ENCODE results near the gene FBXW11.
"Not testable (repeated sequence)": the region's sequence is repeated elsewhere in the genome, so short reads cannot be mapped to it uniquely, and the experiment has no call there.

Gene FBXW11

DNA sequence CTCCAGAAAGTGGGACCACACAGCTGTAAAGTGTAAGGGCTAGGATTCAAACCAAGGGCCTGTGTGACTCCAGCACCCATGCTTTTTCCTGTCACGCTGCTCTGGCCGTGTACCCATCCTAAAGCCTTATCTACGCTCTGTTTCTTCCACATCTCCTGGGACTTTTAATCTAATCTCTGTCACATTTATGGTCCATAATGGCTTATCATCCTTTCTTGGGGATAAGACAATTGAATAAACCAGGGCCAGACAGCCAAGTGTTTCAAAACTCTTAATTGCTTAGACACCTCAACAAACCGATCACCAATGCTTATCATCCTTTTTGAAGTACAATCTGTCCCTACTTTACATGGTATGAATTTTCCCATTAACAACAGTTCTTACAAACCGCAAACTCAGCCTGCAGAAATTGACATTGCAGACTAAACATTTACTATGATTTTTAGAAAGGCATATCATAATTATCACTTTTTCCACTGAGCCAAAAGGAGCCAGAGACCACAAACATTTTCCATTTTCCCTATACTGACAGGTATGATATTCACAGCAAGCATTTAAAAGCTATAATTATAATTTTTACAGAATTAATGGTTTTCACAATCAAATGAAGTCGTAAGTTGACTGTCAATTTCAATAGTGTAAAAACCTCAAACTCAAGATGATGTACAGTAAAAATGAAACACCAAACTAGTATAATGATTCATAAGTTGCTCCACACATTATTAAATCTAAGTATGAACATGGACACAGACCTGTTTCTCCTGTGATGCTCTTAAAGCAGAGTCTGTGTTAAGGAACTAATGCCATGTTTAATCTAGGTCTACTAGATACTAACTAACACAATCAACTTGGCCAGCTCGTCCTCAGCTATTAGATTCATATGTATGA is 99.5 kb downstream of the FBXW11 start:
- DNase-seq, result no peak

DNA sequence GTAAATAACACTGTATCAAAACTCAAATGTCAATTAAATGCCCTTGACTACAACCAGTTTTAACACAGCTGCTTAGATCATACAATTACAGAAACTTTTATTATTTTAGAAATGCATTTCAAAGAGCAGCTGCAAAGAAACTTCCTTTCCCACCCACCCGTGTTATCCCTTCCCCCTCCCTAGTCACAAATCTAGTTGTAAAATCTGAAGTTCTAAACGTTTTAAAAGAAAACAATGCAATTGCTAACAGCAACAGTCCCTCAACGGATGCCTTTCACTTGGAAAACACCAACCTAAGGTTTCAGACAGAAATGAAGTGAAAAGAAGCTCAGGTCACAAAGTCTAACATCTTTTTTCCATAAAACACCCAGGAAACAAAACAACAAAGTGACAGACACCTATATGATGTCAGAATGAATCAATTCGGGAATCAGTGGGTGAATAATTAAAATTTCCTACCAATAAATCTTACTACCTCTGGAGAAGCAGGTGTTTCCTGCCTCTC is 100.3 kb downstream of the FBXW11 start:
- no peak for DNase-seq

DNA sequence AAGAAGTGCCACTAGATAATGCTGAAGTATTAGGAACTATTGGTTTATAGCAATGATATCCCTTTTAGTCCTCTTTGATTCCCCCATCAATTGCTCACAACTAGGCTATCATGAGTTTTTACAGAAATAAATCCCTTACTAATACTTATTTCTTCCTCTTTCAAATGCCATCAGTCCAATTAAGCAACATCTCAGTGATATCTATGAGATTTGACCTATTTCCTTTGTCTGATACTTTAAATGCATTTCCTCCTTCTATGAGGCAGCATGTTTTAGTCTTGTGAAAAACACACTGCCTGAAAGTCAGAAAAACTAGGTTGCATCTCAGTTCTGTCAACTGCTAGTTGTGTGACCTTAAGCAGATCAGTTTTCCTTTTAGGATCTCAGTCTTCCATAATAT is 101.6 kb downstream of the FBXW11 start:
- no peak for DNase-seq

DNA sequence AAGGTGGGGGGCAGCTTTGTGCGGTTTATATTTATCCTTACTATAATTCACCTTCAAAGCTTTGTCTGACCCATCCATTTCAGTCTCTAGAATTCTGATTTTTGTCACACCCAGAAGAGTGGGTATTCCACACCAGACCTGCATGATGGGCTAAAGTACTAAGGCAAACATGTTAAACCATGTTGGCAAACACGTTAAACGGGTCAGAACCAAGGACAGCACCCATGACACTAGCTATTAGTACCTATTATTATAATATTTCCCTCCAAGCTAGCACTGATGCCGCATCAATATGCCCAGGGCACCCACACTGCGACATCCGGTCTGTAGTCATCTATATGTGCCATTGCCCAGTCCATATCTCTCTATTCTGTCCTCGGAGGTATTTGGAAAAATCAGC is 104.7 kb downstream of the FBXW11 start:
- DNase-seq, result no peak

DNA sequence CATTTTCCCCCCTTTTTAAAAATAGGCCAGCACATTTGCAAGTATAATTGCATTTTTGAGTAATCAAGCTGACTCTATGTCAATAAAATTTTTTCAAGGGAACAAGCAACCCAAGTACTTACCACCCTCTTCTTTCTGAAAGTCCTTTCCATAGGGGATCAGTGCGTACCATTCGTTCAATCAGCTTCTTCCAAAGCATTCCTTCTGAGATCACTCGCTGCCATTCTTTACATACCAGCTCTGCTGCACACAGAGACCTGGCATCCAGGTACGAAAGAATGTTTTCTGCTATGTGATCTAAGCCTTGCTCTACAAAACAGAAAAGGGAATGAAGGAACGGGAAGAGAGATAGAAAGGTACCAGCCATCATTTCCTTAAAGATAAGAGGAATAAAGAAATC is 106.6 kb downstream of the FBXW11 start:
- no peak for DNase-seq

DNA sequence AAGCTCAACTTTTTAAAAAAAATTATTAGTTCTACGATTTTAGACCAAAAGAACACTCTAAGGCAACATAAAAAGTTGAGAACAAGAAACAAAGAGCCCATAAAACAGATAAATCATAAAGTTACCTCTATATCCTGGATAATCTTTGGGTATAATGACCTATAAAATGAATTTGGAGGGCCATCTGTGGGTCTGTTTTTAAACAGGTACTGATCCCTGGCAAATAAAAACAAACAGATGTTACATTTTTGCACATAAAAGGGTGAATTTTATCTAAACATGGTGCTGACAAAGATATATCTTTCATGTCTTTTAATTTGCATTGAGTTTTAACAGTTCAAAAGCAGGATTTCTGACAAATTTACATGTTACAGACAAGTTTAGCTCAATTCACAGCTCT is 107.6 kb downstream of the FBXW11 start:
- DNase-seq, result no peak

DNA sequence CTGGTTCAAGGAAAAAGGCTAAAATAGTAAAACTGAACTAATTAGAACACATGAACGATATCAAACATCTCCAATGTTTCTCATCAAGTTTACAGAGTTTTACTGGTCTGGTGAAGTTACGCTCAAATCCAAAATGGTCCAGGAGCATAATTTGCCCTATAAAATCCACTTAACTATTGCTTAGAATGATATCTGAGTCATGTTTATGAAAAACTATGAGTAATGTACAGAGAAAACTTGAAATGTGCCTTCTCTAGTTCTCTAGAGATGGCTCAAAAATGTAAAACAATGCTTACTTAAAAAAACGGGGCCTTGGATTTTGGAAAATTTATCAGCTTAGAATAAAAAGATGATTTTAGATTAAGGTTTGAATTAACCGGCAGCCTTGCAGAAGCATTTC is 108.1 kb downstream of the FBXW11 start:
- DNase-seq, result no peak

DNA sequence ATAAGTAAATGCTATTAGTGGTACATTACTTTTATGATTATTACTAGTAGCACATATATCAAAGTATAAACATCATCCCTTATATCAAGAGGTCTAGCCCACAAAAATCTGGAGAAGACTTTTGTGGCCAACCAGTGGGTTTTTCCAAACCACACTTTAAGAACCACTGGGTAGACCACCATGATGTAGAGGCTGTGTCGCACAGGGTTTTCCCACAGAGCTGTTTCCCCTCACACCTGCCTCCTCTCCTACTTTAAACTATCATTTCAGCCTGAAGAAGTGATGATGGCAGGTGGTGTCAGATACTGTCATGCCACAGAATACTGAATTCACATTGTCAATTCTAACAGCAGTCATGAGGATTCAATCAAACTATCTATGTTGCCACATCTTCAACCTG is 109.2 kb downstream of the FBXW11 start:
- no peak for DNase-seq

DNA sequence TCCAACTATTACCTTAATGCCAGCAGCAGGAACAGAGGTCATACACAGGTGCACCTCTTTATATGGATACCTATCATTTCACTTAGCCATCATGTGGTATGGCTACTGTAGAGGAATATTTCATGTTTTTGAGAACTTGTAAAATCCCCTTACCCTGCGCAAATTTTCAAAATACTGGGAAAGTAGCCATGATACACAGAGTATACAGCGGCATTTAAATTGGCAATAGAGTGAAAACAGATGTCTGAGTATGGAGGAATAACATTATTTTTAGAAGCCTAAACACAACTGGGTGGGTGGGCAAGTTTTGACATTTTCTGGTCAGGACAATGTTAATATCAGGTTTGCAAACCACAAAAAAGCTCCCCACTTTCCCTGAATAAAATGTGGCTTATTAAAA is 111.4 kb downstream of the FBXW11 start:
- no peak for DNase-seq

DNA sequence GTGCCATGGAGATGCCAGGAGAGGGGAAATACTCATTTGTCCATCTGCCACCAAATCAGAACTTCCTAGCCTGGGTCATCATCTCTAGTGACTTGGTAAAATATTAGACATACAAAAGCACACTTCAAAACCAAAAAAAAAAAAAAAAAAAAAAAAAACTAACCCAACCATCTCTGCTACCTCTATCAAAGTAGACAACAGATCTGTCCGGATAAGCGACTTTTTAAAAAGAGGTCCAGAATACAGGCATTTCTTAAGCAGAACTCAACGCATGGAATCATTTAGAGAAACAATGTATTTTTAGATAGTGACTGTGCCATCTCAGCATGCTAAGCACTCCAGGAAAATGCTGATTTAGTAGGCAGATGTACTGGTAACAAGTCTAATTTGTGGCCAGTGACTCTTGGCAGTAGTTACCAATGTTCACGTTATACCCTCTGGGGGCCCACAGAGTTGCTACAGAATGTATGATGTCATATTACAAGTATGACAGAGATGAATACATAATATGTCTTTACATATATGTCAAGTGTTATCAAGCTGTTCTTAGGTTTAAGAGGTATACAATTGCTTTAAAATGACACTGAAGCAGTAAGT is 113.0 kb downstream of the FBXW11 start:
- DNase-seq, result no peak

DNA sequence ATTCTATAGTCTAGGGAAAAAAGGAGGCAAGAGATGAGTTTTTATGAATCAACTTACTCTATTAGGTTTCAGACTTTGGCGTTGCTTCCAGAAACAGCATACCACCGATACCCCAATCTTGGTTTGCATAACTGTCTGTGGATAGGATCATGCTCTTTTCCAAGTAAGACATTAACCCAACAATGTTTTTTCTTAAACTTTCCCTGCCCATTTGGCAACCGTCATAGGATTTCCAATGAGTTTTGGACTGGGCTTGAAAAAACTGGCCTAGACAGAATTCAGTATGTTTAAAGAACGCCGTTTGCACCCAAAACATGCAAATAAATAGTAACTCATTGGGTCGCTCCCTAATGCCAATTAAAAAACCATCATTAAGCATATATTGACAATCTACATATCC is 114.8 kb downstream of the FBXW11 start:
- DNase-seq, result no peak

DNA sequence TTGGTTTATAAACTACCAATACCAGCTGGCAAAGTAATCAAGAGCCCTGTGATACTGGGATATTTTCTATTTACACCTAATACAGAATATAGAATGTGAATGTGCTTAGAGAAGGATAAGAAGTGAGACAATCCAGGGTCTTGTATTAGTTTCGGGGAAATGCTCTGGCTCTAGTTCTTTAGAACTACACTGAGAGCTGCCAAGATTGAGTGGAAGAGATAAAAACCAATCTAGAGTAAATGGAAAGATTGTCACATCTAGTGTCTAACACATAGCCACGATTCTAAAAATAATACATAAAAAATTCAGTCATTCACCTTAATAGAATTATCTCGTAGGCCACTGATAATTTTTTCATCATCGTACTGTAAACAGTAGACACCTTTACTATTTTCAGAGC is 115.3 kb downstream of the FBXW11 start:
- no peak for DNase-seq

DNA sequence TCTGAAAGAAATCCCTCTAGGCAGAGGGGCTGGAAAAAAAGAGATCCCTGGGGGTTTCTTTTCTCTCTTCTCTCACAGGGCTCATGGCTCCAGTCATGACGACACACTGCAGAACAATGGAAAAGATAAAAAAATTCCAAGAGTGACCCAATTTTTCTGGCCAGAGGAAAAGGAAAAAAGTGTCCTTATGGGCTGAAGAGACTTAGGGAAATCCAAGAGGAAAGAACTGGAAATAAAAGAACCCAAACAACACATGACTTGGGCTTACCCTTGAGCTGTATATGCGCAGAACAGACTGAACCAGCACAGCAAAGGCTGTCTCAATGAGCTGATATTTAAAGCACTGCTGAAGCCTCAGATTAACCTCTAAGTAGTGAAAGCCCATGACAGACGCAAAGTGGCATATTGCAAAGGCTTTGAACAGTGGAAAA is 118.4 kb downstream of the FBXW11 start:
- DNase-seq, result no peak

DNA sequence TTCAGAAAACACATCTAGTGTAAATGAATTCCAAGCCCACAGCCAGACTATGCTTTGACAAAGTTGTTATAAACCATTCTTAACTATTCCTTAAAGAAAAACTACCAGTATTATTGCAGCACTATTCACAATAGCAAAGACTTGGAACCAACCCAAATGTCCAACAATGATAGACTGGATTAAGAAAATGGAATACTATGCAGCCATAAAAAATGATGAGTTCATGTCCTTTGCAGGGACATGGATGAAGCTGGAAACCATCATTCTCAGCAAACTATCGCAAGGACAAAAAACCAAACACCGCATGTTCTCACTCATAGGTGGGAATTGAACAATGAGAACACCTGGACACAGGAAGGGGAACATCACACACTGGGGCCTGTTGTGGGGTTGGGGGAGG is 120.4 kb downstream of the FBXW11 start:
- DNase-seq, result not testable (repeated sequence)

DNA sequence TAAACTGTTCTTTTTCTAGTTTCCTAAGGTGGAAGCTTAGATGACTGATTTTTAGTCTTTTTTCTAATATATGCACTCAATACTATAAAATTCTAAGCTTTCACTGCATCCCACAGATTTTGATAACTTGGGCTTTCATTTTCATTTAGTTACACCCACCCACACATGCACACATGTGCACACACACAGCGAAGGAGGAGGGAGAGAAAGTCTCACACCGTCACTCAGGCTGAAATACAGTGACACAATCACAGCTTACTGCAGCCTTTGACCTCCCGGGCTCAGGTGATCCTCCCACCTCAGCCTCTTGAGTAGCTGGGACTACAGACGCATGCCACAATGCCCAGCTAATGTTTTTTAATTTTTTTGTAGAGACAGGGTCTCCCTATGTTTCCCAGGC is 124.3 kb downstream of the FBXW11 start:
- no peak for DNase-seq

DNA sequence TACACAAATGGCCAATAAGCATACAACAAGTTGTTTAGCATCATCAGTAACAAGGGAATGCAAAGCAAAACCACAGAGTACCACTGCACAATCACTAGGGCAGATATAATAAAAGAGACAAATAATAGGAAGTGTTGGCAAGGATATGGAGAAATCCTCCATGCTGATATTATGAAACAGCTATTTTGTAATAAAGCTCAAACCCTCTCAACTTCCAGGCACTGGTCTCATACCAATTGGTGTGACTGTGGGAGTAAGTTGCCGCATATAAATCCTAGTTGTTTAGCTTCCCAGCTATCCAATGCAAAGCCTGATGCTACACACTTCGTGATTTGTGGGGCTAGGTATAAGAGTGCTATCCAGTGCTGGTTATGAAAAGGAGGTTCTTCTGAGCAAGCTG is 132.2 kb downstream of the FBXW11 start:
- DNase-seq, result no peak

DNA sequence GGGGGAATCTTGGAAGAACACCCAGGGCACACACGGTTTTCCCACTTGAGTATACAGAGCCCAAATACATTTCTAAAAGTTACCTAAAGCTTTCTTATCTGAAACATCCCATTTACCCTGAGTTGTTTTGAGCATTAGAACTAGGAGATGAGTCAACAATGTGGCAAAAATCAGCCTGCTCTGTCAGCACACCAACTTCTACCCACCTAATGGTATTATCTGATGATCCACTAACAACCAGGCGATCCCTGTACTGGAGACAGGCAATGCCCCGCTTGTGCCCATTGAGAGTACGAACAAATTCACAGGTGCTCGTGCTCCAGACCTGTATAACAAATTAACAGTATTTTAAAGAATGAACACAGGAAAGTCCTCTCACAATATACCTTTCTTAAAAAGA is 133.8 kb downstream of the FBXW11 start:
- no peak for DNase-seq

DNA sequence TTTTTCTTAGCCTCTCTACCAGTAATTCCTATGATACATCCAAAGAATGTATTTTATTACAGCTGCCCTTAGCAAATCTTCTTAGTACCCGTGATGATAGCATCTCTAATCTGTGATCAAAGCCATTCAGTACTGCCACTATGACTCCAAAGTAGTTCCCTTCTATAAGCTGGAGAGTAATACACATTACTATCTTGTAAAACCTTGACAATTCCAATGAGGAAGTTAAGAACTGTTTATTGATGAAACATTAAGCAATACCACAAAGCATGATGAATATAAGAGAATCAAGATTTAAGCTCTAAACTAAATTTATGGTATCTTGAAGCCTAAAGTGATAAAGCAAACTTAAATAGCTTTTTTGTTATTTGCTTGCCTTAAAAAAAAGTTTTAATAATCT is 134.7 kb downstream of the FBXW11 start:
- no peak for DNase-seq

DNA sequence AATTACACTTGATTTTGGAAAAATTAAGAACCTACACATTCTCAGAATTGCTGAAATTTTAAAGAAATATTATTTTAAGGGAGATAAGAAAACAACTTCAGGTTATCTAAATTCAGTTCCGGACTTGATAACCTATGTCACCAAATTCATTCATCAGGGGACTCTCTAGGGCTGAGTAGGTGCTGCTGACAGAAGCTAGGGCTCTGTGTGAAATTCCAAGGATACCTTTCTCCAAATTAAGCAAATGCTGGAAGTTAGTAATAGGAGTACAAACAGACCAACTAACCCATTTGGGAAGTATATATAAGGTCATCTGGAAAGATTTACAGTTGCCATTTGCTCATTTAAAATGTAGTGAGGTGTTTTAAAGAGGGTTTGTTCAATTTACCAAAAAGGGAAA is 136.5 kb downstream of the FBXW11 start:
- DNase-seq, result no peak

DNA sequence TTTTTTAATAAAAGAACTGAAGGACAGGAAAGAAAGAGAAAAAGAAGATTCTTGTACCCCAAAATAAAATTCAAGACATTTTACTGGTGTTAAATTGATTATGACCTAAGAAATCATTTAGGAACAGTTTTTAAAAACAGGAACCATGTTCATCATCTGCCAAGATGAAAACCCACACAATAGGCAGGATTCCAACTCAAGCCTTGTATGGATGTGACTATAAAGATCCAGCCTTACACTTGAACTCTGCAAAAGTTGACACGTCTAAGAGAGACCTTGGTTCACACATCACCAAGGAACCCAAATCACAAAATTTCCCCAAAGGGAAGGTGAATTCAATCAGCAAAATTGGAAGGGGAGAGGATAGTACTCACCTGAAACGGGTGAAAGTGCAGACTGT is 138.2 kb downstream of the FBXW11 start:
- no peak for DNase-seq

DNA sequence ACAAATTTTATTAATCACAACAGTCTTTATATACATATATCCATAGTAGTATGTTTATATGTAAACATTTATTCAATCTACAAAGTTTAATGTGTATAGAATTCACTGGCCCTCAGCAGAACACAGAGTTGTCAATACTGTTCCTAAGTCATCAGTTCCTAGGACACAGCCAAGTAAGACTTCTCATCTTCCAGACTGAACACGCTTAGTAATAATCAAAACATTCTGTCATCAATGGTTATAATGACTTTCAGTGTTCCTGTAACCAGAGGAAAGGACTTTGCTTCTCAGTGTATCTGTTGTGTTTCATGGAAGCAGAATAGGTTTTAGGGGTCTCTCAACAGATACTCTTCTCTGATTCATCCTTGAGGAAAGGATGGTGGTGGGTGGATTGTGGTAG is 138.7 kb downstream of the FBXW11 start:
- DNase-seq, result no peak

DNA sequence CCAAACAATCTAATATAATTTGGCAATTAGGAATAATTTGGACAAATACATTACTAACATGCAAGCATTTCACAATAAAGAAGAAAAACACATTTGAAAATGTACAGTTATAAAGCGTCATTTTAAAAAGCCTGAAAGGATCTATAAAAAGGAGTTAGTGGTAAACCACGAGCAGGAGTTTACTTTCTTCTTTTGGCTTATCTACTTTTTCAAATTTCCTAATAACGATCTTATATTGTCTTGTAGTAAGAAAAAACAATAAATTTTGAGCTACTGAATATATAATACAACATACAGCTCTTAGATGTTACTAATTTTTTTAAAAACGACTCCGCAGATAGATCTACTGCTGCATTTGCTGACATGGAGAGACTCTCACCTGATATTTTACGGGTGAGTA is 141.0 kb downstream of the FBXW11 start:
- DNase-seq, result no peak

DNA sequence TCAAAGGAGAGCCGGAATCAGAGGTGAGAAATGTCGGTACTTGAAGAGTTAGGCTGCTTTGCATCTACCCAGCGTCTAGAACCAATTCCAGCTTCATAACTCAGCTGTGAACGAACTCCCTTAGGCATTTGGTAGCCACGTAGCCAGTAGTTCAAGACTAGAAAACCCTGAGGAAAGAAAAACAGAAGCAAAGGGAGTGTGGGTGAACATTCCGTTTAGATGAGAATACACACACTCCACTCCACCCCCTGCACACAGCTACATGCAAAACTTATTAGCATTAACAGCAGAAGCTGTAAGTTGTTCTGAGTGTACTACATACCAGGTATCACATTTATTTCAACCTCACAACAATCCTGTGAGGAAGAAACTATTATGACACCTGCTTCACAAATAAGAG is 142.5 kb downstream of the FBXW11 start:
- no peak for DNase-seq

DNA sequence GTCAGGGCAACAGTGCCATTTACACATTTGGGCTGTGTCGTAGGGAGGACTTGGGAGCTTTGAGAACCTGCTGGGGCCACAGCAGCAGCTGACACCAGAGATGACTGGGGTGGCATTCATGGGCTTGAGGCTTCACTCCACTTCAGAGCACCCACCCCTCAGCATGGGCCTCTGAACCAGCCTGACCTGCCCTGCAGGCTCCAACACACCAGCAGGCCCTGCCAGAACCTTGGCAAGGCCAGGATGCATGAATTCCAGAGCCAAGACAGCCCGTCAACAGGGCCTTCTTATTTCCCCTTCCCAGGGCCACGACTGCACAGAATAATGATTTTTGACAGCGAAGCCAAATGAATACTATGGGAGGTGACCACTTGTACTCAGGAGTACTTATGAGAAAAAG is 143.8 kb downstream of the FBXW11 start:
- no peak for DNase-seq

DNA sequence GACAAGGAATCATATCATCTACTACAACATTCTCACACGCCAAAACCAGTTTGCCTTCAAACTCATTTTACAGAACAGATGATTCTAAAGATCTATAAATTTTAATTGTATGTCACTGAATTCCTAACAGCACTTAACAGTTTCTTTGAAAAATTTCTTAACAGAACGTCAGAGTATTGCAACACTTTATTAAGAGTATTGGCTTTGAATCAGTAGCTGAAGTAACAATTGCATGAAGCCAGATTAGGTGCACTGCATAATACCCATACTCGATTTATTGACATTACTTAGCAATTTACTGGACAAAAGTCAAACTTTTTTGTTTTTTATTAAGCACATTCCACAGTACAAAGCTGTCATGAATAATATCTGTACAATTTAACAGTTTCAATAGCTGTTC is 145.1 kb downstream of the FBXW11 start:
- no peak for DNase-seq
